HepG2 (cell line): ENCODE data around the gene PALS1. TPM values are rescaled to one million over a fixed set of nuclear protein-coding genes. Genes with fewer than 3 reads are reported as not detected.

Source experiments
- BCL6 ChIP-seq: IDR thresholded peaks from 2 replicates; pipeline ENCODE4 v1.6.1; 2016; ENCODE audit warnings: missing genetic modification reagents, missing compliant biosample characterization
- ETV5 ChIP-seq: IDR thresholded peaks from 2 replicates; pipeline ENCODE4 v1.6.1; 2018; ENCODE audit warnings: missing biosample characterization, missing genetic modification reagents, inconsistent platforms, borderline replicate concordance
- GFI1 ChIP-seq: sonication (generic); formaldehyde crosslinking; IDR thresholded peaks from 2 replicates; pipeline ENCODE4 v1.5.0; 2020; ENCODE audit warnings: missing genetic modification reagents, mild to moderate bottlenecking, borderline replicate concordance
- KDM1A ChIP-seq: IDR thresholded peaks from 2 replicates; pipeline ENCODE4 v1.6.1; 2016; ENCODE audit warnings: missing compliant biosample characterization
- MAZ ChIP-seq, 2 experiments: sonication (generic) in 1 of 2; formaldehyde crosslinking in 1 of 2; IDR thresholded peaks; 2 replicates each; pipeline versions ENCODE4 v1.5.0 to v1.6.1; 2012 to 2020; ENCODE audit warnings: low read depth in 2 of 2, mild to moderate bottlenecking in 2 of 2, borderline replicate concordance in 1 of 2, improper control_type of control experiment in 1 of 2, low read length in 1 of 2, missing genetic modification reagents in 1 of 2, moderate library complexity in 1 of 2
- NR2C2 ChIP-seq: sonication (generic); formaldehyde crosslinking; IDR thresholded peaks from 2 replicates; pipeline ENCODE4 v1.4.0; 2020; ENCODE audit warnings: missing genetic modification reagents, mild to moderate bottlenecking, moderate library complexity, borderline replicate concordance
- PHB2 ChIP-seq: fragments of 450-650 bp; IDR thresholded peaks from 2 replicates; pipeline ENCODE4 v1.6.1; 2018; ENCODE audit not compliant: partially characterized antibody
- PHF21A ChIP-seq: sonication (generic); formaldehyde crosslinking; IDR thresholded peaks from 2 replicates; pipeline ENCODE4 v1.5.0; 2020; ENCODE audit warnings: mild to moderate bottlenecking, missing genetic modification reagents
- RFX1 ChIP-seq: fragments of 450-650 bp; IDR thresholded peaks from 2 replicates; pipeline ENCODE4 v1.6.1; 2017
- ZBTB7A ChIP-seq: sonication (generic); formaldehyde crosslinking; IDR thresholded peaks from 2 replicates; pipeline ENCODE4 v1.8.0; 2022; ENCODE audit warnings: mild to moderate bottlenecking, missing genetic modification reagents
- ZIK1 ChIP-seq: sonication (generic); formaldehyde crosslinking; IDR thresholded peaks from 2 replicates; pipeline ENCODE4 v1.5.0; 2020; ENCODE audit warnings: mild to moderate bottlenecking, low read depth, missing genetic modification reagents, borderline replicate concordance
- ZNF280D ChIP-seq: sonication (generic); formaldehyde crosslinking; IDR thresholded peaks from 2 replicates; pipeline ENCODE4 v1.5.1; 2020; ENCODE audit warnings: mild to moderate bottlenecking, missing genetic modification reagents
- ZNF510 ChIP-seq: sonication (generic); formaldehyde crosslinking; IDR thresholded peaks from 2 replicates; pipeline ENCODE4 v1.4.0; 2020; ENCODE audit warnings: low read depth, mild to moderate bottlenecking, missing genetic modification reagents
- ZNF558 ChIP-seq: sonication (generic); formaldehyde crosslinking; IDR thresholded peaks from 2 replicates; pipeline ENCODE4 v1.9.0; 2022; ENCODE audit warnings: mild to moderate bottlenecking, missing genetic modification reagents, borderline replicate concordance
- ZSCAN21 ChIP-seq: sonication (generic); formaldehyde crosslinking; IDR thresholded peaks from 2 replicates; pipeline ENCODE4 v1.8.0; 2022; ENCODE audit warnings: mild to moderate bottlenecking, missing genetic modification reagents, moderate library complexity, borderline replicate concordance
- polyA plus RNA-seq, 8 experiments: library from polyadenylated mRNA; depleted of rRNA in 3 of 8; stranded (reverse) in 7 of 8; unstranded in 1 of 8; fragments of >200 nt; fragmentation: Illumina TruSeq in 4 of 8; extraction: Trizol in 4 of 8; gene quantifications; 2 replicates each; pipeline versions ENCODE4 v1.2.1 to v1.2.3, GENCODE V29; 2011 to 2016; ENCODE audit warnings: low read depth in 4 of 8, missing spikeins in 1 of 8, mixed read lengths in 1 of 8; ENCODE audit not compliant: insufficient read depth in 1 of 8
- total RNA-seq, 5 experiments: library from RNA; depleted of rRNA; stranded (reverse); fragments of >200 nt; fragmentation: Illumina TruSeq; extraction: Trizol; gene quantifications; 2 replicates each; pipeline ENCODE4 v1.2.3, GENCODE V29; 2016; ENCODE audit warnings: low read depth in 1 of 5
- TF ChIP-seq, protein P1 (sequence below): conservative IDR thresholded peaks from 2 replicates; pipeline ENCODE4 v1.6.1; 2018; ENCODE audit warnings: missing genetic modification reagents
- TF ChIP-seq, protein P2 (sequence below), 2 experiments: sonication (generic) in 1 of 2; formaldehyde crosslinking in 1 of 2; IDR thresholded peaks; 2 replicates each; pipeline versions ENCODE4 v1.4.0 to v1.6.1; 2018 to 2020; ENCODE audit warnings: missing genetic modification reagents in 2 of 2, borderline replicate concordance in 1 of 2, low read depth in 1 of 2, mild to moderate bottlenecking in 1 of 2, missing biosample characterization in 1 of 2

The PALS1 gene
- total and polyA plus RNA-seq, 2 of the 13 experiments (the other 11 are each of a cell fraction or from before 2014, with no cell fraction given), result 8.8 to 20.0 TPM

GRCh38 chr14:67240168-67240932, 885 bp upstream of the PALS1 start (continued):
- peak; percentile 51; the same call in 1 of the 2 replicates for TF ChIP-seq GFI1 (CRISPR knock-in tag)
- no peak for TF ChIP-seq RFX1
- peak; percentile 25; the same call in 1 of the 2 replicates for TF ChIP-seq ZSCAN21 (CRISPR knock-in tag)
- 0 out of 2 replicates have a peak, but pooled peaks have one; percentile 4 for TF ChIP-seq BCL6 (CRISPR knock-in tag)
- no peak for TF ChIP-seq ZBTB7A (CRISPR knock-in tag)
- TF ChIP-seq, protein P1, sequence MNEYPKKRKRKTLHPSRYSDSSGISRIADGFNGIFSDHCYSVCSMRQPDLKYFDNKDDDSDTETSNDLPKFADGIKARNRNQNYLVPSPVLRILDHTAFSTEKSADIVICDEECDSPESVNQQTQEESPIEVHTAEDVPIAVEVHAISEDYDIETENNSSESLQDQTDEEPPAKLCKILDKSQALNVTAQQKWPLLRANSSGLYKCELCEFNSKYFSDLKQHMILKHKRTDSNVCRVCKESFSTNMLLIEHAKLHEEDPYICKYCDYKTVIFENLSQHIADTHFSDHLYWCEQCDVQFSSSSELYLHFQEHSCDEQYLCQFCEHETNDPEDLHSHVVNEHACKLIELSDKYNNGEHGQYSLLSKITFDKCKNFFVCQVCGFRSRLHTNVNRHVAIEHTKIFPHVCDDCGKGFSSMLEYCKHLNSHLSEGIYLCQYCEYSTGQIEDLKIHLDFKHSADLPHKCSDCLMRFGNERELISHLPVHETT (CRISPR knock-in tag), result 0 out of 2 replicates have a peak, but pooled peaks have one; percentile 20
- TF ChIP-seq PHB2, result no peak
- TF ChIP-seq, protein P2, sequence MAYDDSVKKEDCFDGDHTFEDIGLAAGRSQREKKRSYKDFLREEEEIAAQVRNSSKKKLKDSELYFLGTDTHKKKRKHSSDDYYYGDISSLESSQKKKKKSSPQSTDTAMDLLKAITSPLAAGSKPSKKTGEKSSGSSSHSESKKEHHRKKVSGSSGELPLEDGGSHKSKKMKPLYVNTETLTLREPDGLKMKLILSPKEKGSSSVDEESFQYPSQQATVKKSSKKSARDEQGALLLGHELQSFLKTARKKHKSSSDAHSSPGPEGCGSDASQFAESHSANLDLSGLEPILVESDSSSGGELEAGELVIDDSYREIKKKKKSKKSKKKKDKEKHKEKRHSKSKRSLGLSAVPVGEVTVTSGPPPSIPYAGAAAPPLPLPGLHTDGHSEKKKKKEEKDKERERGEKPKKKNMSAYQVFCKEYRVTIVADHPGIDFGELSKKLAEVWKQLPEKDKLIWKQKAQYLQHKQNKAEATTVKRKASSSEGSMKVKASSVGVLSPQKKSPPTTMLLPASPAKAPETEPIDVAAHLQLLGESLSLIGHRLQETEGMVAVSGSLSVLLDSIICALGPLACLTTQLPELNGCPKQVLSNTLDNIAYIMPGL (CRISPR knock-in tag; IDR thresholded peaks at IDR 0.05; ENCODE audit: borderline replicate concordance in 1 of 2, low read depth in 1 of 2), result 0 out of 4 replicates have a peak, but pooled peaks of 1 of the 2 experiments have one; percentile 20
- no peak for TF ChIP-seq KDM1A (CRISPR knock-in tag)
- TF ChIP-seq MAZ (IDR thresholded peaks at IDR 0.05; ENCODE audit: borderline replicate concordance, low read depth, low read length), result no peak
- TF ChIP-seq MAZ (CRISPR knock-in tag; IDR thresholded peaks at IDR 0.05; ENCODE audit: low read depth), result peak; percentile 4; the same call in 1 of the 2 replicates
- TF ChIP-seq ZNF558 (CRISPR knock-in tag), result no peak
- TF ChIP-seq PHF21A (CRISPR knock-in tag), result 0 out of 2 replicates have a peak, but pooled peaks have one; percentile 25
- TF ChIP-seq ETV5 (CRISPR knock-in tag), result 0 out of 2 replicates have a peak, but pooled peaks have one; percentile 22
- TF ChIP-seq ZIK1 (CRISPR knock-in tag), result no peak
- peak; percentile 22; the same call in 1 of the 2 replicates for TF ChIP-seq NR2C2 (CRISPR knock-in tag)
- TF ChIP-seq ZNF510 (CRISPR knock-in tag), result 0 out of 2 replicates have a peak, but pooled peaks have one; percentile 48
- 0 out of 2 replicates have a peak, but pooled peaks have one; percentile 15 for TF ChIP-seq ZNF280D (CRISPR knock-in tag)
